HG03095 (cell line): ENCODE results near the gene PDP2.
"Not testable (repeated sequence)": the region's sequence is repeated elsewhere in the genome, so short reads cannot be mapped to it uniquely, and the experiment has no call there.

Experiments
- ATAC-seq: cut with Tn5 transposase; IDR thresholded peaks from one replicate; pipeline ENCODE4 v1.9.1; 2021; ENCODE audit warnings: moderate library complexity; ENCODE audit not compliant: unreplicated experiment

Gene PDP2

DNA sequence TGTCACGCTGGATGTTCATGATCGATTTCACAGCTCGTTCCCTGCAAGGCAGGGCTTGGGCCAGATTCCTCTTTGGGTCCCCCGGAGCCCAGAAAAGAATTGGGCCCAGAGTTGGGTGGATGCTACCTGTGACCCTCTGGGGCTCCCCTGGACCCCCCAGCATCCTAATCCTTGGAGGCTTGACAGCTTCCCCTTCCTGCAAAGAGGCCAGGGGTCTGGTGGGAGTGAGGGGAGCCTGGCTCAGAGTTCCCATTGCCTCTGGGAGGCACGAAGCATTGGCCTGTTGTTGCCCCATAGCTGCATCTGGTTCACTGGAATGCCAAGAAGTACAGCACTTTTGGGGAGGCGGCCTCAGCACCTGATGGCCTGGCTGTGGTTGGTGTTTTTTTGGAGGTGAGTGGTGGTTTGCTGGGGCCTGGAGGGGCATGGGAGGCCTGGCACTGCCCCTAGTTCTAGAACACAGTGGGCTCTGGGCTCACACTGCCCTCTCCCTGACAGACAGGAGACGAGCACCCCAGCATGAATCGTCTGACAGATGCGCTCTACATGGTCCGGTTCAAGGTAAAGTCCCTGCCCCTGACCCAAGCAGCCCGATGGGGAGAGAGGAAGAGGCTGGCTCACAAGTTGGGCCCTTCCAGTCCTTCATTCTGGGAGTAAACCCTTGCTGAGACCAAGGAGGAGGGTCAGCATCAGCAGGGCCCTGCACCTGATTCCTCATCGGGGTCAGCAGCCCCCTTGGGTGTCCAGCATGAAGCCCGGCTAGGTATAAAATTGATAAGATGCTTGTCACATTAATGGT lies 28.9 kb upstream of the PDP2 start:
- ATAC-seq: no peak

DNA sequence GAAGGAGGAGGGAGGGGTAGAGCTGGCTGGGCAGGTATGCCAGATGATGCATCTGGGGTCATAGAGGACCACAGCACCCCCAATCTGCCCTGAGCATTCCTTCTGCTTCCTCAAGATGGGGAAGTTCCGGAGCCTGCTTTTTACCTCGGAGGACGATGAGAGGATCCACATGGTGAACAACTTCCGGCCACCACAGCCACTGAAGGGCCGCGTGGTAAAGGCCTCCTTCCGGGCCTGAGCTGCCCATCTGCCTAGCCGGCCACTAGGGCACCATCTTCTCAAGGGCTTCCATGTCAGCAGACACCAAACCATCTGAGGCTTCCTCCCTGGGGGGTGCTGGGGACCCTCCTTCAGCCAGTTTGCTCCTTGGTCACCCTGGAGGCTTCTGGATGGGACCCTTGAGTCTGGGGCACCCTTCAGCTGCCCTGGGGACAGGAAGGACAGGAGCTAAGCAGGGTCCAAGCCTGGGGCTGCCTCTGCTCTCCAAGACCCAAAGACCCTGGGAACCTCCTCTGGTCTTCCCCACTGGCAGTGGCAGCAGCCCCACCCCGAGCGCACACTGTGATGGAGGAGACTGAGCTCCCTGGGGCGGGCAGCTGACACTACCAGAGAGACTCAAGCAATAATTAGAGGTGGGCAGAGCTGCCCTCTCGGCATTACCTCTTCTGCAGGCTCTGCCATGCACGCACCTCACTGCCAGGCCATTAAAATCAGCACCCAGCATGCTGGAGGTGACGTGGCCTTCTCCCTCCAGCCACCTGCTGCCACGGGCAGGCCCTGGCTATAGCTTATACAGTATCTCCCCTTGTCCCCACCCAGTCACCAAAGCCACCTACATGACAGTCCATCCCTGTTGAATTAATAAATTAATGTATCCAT lies 26.8 kb upstream of the PDP2 start:
- no peak for ATAC-seq

DNA sequence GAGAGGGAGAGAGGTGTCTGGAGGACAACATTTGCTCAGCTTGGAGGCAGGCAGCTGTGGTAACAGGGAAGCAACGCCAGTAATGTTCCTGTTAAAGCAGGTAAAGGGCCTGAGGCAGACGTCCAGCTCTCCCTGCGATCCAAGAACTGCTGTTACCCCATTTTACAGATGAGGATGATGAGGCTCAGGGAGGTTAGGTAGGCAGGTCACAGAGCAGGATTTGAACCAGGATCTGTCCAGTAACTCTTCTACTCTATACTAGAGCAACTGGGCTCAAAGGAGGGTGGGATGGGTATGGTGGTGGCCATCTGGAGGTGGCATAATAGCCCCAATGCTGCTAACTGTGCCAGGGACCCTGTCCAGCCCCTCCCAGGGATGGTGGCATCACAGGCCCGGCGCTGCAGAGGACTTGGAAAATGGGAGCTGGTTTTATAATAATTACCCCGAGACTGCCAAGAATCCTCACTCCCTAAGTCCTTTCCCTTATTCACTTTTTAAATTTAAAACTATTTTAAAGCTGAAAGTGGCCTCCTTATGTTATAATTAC lies 24.1 kb upstream of the PDP2 start:
- no peak for ATAC-seq

DNA sequence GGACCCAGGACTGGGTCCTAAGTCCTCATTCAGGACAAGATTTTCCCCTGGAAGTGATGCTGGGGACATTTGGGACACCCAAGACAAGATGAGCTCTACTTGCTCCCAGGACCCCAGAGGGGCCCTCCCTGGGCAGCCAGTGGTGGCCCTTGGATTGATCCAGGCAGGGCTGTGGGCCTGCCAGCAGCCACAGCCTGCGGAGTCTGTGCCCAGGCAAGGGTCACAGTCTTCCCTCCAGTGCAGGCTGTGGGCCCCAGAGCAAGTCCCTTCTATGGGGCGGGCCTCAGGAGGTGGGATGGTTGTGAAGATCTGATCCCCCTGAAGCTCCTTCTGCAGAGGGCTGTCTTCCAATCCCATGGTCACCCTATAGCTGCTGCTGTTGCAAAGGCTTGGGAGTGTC lies 23.5 kb upstream of the PDP2 start:
- no peak for ATAC-seq

DNA sequence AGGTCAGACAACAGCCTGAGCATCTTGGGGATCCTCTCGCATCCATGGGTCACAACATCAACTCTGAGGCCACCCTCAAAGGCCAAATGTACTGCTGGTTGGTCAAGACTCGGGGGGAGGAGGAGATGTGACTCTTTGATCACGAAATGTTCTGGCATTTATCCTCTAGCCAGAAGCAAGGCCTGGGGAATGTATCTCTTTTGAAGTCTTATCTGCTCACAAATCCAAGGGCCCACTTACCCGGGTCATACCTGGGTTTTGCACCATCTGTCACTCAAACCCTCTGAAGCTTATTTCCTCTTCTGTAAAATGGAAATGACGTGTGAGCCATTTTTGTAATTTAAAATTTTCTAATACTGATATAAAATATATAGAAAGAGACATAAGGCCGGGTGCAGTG lies 22.9 kb upstream of the PDP2 start:
- ATAC-seq: no peak

DNA sequence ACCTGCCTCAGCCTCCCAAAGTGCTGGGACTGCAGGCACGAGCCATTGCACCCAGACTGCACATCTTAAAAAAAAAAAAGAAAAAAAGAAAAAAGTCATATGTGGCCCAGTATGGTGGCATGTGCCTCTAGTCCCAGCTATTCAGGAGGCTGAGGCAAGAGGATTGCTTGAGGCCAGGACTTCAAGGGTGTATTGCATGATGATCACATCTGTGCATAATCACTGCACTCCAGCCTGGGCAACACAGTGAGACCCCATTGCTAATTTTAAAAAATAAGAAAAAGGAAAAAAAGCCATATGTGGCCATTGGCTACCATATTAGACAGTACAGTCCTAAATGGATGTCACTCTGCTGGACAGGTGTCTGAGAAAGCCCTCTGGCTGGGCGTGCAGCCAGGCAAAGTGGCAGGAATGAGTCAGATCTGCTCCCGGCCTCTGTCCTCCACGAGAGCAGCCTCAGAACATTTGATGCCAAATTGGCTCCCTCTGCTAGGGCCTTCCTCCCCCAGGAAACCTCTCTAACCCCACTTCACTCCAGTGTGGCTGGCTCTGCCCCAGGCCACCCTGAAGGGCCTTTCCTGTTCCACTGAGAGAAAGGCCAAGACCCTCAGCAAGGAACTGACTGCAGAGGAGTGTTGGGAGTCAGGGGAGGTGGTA lies 21.4 kb upstream of the PDP2 start:
- peak; percentile 62 for ATAC-seq

DNA sequence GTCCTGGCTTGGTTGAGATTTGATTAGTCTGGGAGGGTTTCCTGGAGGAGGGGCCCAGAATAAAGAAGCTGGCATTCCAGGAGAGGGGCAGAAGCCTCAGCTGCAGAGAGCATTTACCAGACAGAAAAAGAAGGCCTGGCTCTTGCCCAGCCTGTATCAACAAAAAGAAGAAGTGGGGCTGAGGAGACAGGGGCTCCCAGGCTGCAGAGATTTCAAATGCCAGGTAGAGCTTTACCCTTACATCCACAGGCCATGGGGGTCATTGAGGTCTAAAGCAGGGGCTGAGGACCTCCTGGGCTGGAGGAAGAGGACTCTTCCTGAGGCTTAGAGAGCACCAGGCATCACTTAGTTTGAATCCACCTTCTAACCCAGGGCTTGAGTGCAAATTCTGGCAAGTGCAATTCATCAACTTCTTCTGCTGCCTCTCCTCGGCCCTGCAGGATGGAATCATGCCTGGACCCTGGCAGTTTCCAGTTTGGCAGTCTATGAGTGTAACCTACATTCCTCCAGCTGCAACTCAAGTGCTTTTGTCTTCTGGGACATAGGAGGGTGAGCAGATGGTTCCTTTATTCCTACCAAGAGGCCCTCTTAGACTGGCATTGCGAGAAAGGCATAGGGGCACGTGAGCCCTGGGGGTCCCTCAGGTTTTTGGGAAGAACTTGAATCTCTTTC lies 20.8 kb upstream of the PDP2 start:
- ATAC-seq: no peak

DNA sequence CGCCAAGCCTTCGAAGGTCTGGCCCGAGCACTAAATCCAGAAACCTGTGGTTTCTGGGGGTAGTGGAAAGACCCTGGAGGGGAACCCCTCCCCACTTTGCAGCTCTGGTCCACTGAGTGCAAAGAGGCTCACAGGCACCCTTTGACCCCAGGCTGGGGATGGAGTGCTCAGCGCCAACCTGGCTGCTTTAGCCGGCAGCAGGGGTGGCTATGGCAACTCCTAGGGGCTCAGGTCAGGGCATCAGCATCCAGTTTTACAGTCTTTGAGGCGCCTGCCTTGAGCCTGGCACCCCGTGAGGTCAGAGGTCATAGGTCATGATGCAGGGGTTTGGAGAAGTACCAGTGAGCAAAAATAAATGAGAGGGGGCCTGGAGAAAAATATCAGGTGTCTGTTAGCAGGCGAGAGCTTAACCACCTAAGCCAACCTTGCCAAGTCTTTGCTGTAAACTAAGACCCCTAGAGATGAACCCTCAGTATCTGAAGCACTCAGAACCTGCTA lies 18.2 kb upstream of the PDP2 start:
- ATAC-seq: no peak

DNA sequence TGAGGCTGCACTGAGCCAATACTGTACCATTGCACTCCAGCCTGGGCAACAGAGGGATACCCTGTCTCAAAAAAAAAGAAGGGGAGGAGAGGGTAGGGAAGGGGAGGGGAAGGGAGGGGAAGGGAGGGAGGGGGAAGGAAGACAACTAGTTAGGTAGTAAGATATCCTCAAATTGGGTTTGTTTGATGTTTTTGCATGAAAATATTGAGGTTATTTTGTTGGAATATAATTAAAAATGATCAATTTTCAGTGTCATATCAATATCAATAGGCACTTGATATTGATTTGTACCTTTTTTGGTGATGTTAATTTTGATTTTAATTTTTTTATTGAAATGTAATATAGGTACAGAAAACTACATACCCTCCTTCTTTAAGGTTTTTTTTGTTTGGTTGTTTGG lies 16.6 kb upstream of the PDP2 start:
- ATAC-seq: no peak

DNA sequence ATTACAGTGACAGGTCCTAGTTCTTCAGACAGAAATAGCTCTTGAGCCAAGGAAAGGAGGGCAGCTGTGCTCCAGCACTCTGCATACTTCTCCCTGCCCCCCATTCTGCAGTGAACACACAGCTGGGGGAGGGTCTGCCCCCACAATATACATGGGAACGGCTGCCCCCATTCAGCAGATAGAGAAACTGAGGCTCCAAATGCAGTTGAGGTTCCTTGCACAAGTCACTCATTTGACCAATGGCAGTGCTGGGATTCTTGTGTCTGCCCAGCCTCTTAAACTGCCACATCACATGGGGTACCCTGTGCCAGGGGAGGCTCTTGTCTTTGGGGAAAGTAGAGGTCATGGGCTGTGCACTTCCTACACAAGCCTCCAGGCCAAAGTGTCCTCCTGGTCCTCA lies 10.9 kb upstream of the PDP2 start:
- no peak for ATAC-seq

DNA sequence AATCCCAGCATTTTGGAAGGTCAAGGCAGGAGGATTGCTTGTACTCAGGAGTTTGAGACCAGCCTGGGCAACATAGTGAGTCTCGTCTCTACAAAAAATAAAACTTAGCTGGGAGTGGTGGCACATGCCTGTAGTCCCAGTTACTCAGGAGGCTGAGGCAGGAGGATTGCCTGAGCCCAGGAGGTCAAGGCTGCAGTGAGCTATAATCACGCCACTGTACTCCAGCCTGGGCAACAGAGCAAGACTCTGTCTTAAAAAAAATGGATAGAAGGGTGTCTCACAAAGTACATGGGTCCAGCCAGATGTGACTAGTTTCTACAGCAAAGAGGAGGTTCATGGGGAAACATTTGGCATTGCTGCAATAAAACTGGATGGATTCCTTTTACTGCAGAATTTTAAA lies 9.0 kb upstream of the PDP2 start:
- not testable (repeated sequence) for ATAC-seq

DNA sequence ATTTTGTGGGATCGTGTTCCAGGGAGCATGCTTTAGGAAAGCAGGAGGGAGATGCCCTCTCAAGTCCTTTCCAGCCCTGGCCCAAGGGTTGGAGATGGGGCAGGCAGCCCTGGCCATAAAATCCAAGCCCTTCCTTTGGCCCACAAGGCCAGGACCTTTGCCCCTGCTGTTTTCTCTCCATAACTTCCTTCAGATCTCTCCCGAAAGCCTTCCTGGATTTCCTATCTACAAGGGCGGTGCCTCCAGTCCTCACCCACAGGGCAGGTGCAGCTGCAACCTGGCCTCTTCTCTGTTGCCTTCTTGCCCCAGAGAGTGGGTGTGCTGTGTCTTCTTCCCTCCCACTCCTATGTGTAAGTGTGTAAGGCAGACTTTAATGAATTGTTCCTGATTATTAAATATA lies 8.5 kb upstream of the PDP2 start:
- ATAC-seq: no peak

DNA sequence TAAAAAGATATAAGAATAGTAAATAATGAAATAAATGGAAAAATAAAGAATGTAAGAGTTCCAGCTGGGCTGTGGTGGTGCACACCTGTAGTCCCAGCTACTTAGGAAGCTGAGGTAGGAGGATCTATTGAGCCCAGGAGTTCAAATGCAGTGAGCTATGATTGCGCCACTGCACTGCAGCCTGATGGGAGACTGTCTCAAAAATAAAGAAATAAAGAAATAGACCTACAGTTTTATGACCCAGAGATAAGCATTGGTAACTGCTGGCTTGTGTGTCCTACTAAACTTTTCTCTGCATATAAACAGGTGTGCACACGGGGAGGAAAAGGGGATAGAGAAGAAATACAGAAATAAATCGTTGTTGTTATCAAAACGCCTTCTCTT lies 7.8 kb upstream of the PDP2 start:
- ATAC-seq: no peak

DNA sequence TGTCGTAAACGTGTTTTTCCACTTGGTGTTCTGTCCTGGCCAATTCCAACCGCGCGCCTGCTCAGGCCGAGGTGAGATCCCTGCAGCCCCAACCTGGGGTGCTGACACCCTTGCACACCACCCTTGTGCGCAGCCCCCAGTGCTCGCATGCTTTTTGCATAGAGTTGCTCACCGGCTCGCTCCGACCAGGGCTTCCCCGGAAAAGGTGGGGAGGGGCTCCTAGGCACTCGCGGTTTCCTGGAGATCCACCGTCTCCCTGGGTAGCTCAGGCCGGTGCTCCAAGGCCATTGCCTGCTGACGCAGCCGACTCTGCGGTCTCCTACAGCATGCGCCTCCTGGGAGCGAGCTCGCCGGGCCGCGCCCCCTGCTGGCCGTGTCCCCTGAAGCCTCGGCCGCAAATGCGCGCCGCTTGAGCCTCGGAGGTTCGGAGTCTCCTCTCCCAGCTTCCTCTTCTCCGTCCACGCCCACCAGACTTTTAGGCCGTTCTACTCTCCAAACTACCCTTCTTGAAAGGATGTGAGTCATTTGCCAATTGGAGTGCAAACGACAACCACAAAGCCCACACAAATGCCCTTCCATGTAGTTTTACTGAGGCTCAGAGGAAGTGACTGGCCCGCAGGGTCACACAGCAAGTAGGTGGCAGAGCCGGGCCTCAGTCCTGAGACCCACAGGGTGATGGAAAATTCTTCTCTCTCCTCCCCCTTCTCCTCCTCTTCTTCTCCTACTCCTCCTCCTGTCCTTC lies 7.2 kb upstream of the PDP2 start:
- ATAC-seq: peak; percentile 79

DNA sequence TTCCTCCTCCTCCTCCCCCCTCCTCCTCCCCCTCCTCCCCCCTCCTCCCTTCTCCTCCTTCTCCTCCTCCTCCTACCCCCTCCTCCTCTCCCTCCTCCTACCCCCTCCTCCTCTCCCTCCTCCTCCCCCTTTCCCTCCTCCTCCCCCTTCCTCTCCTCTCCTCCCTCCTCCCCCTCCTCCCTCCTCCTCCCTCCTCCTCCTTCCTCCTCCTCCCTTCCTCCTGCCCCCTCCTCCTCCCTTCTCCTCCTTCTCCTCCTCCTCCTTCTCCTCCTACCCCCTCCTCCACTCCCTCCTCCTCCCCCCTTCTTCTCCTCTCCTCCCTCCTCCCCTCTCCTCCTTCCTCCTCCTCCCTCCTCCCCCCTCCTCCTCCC lies 6.6 kb upstream of the PDP2 start:
- ATAC-seq: no peak

DNA sequence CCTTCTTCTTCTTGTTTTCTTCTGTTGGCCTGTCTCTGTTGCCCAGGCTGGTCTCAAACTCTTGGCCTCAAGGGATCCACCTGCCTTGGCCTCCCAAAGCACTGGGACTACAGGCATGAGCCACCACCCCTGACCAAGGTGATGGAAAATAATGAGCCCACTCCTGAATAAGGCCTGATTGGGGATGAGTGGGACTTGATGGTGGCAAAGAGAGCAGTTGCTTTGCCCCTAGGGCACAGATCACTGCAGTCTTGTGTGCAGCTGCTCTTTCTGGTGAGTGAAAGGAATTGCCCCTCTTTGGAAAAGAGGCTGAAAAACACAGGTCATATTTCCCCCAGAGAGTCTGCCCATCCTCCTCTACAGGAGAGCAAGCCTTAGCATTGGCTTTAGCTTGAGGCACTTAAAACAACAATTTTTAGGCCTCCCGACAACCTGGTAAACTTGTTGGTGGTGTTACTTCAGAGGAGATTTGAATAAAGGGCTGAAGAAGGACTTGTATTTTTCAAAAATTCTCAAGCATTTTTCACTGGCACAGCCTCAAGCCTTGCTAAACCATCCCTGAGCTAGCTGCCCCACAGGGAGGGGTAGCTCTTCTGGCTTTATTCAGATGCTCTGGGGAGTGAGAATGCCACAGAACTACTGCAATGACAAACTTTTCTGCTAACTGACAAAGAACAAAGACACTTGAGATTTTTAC lies 6.1 kb upstream of the PDP2 start:
- no peak for ATAC-seq

DNA sequence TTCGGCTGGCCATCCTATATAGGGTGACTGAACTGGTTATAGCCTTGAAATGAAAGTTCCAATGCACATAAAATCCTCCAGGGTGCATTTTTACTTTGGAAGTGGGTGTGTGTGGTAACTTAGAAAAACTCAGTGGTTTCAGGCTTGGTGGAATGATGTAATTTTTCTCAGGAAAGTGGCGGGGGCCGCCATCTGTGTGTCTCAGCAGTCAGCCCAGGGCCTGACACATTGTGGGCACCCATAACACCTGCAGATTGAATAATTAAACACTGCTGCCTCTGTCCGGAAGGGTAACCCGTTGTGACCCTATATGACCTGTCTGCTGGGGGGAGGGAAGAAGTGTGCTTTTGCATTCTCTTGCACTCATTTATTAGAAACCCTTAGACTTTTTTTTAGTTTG lies 2.2 kb upstream of the PDP2 start:
- no peak for ATAC-seq

DNA sequence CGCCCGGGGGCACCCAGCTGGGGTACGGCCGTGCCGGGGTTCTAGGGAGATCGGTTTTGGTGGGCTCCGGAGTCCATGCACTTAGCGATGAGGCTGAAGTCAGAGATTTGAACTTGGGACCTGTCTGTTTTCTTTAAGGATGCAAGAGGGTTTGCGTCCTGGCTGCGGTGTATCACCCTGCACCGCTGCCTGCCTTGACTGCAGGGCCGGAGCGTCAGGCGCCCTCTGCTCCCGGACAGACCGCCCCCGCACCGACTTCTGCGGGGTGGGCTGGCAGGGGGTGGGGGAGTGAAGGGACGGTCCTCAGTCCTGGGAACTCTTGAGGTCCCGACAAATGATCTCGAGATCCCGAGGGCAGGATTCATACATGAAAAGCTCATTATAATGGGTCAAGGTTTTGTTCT lies 701 bp downstream of the PDP2 start:
- ATAC-seq: no peak

DNA sequence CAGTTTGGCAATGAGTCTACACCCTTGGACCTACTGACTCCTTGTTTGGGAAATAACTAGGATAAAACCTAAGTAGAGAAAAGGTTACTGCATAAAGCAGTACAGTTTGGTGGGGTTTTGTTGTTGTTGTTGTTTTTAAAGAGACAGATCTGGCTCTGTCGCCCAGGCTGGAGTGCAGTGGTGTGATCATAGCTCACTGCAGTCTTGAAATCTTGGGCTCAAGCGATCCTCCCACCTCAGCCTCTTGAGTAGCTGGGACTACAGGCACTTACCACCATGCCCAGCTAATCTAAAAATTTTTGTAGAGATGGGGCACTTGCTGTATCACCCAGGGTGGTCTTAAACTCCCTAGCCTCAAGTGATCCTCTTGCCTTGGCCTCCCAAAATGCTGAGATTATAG lies 1.2 kb downstream of the PDP2 start:
- no peak for ATAC-seq
